Measurements from ENCODE around the gene HOXD11.

GRCh38 chr2:176093898-176094249 is 13.2 kb upstream of the HOXD11 start:
- TF ChIP-seq POLR2AphosphoS5 (IDR thresholded peaks at IDR 0.05; ENCODE audit: low read depth, low read length) (no peak), TAF1 (IDR thresholded peaks at IDR 0.05; ENCODE audit: borderline replicate concordance, low read depth, low read length) (no peak)

Measured in GM12892 (cell line).